DND-41 (cell line): Measurements from ENCODE around the gene ARHGAP24.
"Not testable (repeated sequence)": the region's sequence is repeated elsewhere in the genome, so short reads cannot be mapped to it uniquely, and the experiment has no call there.

Experiments used
- ATAC-seq: fragments of 200-7000 bp; cut with Tn5 transposase; 3 replicates; pipeline ENCODE4 v1.9.1; 2021; ENCODE audit warnings: low read depth; ENCODE audit not compliant: insufficient read depth
- DNase-seq: peaks from one replicate; pipeline ENCODE4 v3.0.0-alpha.2; 2020
- H2AFZ ChIP-seq: 2 replicates; pipeline ENCODE4 v1.6.0; 2012; ENCODE audit warnings: low read depth, low read length
- H3K27ac ChIP-seq: 2 replicates; pipeline ENCODE4 v1.5.1; 2012; ENCODE audit warnings: low read length, inconsistent platforms
- H3K27me3 ChIP-seq: fragments of 200-600 bp; sonication (generic); 2 replicates; pipeline ENCODE4 v1.6.0; 2012; ENCODE audit warnings: low read length, mild to moderate bottlenecking, inconsistent platforms; ENCODE audit not compliant: insufficient read depth, poor library complexity
- H3K36me3 ChIP-seq: 2 replicates; pipeline ENCODE4 v1.5.1; 2012; ENCODE audit warnings: low read length, inconsistent platforms; ENCODE audit not compliant: insufficient read depth
- H3K4me1 ChIP-seq: 2 replicates; pipeline ENCODE4 v1.5.1; 2012; ENCODE audit warnings: mild to moderate bottlenecking, low read length; ENCODE audit not compliant: insufficient read depth
- H3K4me2 ChIP-seq: 2 replicates; pipeline ENCODE4 v1.6.0; 2012; ENCODE audit warnings: mild to moderate bottlenecking, moderate library complexity, low read length, inconsistent platforms; ENCODE audit not compliant: insufficient read depth
- H3K4me3 ChIP-seq, 2 experiments: fragments of 200-600 bp in 1 of 2; shearing (Covaris generic) in 1 of 2; 2 replicates each; pipeline ENCODE4 v1.5.1; 2012 to 2016; ENCODE audit warnings: inconsistent platforms in 2 of 2, low read length in 2 of 2, mild to moderate bottlenecking in 2 of 2, low read depth in 1 of 2, moderate library complexity in 1 of 2
- H3K79me2 ChIP-seq: 2 replicates; pipeline ENCODE4 v1.6.0; 2012; ENCODE audit warnings: low read length, inconsistent platforms; ENCODE audit not compliant: insufficient read depth
- H3K9ac ChIP-seq: 2 replicates; pipeline ENCODE4 v1.6.0; 2012; ENCODE audit warnings: low read depth, mild to moderate bottlenecking, inconsistent platforms, low read length, moderate library complexity
- H3K9me3 ChIP-seq: 2 replicates; pipeline ENCODE4 v1.5.1; 2012; ENCODE audit warnings: low read length, moderate library complexity, mild to moderate bottlenecking, inconsistent platforms; ENCODE audit not compliant: insufficient read depth, severe bottlenecking
- H4K20me1 ChIP-seq: 2 replicates; pipeline ENCODE4 v1.6.0; 2012; ENCODE audit warnings: low read length; ENCODE audit not compliant: insufficient read depth
- EZH2 ChIP-seq: IDR thresholded peaks from 3 replicates; pipeline ENCODE4 v1.6.1; 2012; ENCODE audit warnings: borderline replicate concordance, low read depth, mild to moderate bottlenecking, moderate library complexity, low read length, inconsistent platforms; ENCODE audit not compliant: severe bottlenecking
- TF ChIP-seq, protein P1 (sequence below): IDR thresholded peaks from 2 replicates; pipeline ENCODE4 v1.5.1; 2012; ENCODE audit warnings: borderline replicate concordance, low read length, moderate library complexity, mild to moderate bottlenecking; ENCODE audit not compliant: poor library complexity, severe bottlenecking; ENCODE audit errors: extremely low read depth

Gene ARHGAP24

DNA sequence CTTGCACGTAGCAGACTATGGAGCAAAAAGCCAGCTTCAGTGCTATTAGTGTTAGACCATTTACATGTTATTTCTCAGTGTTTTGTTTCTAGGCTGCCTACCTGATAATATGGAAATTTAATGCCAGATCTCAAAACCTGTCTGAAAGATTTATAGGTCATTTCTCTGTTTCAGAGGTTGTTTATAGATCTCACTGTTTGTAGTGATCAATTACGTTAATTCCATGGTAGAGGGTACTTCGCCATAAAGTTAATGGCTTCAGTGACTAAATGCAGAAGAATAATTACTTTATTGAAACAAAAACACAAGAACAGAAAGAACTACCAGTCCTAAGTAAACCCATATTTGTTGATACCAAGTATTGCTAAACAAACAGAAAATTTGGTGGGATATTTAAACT, 420.8 kb downstream of the ARHGAP24 start:
- no peak overlapping the region for H2AFZ ChIP-seq
- ATAC-seq (no peak), DNase-seq (no peak)
- no peak overlapping the region for H3K27ac ChIP-seq
- no peak overlapping the region for H3K9ac ChIP-seq
- H3K4me1 ChIP-seq: no peaks in the 10 kb centered on the region
- H4K20me1 ChIP-seq: no peaks in the 10 kb centered on the region
- H3K79me2 ChIP-seq: no peaks in the 10 kb centered on the region
- no peaks in the 10 kb centered on the region for H3K9me3 ChIP-seq
- H3K36me3 ChIP-seq: no peaks in the 10 kb centered on the region
- no peaks in the 10 kb centered on the region for H3K27me3 ChIP-seq
- H3K4me2 ChIP-seq: no peak overlapping the region
- TF ChIP-seq EZH2: no peak
- TF ChIP-seq, protein P1, sequence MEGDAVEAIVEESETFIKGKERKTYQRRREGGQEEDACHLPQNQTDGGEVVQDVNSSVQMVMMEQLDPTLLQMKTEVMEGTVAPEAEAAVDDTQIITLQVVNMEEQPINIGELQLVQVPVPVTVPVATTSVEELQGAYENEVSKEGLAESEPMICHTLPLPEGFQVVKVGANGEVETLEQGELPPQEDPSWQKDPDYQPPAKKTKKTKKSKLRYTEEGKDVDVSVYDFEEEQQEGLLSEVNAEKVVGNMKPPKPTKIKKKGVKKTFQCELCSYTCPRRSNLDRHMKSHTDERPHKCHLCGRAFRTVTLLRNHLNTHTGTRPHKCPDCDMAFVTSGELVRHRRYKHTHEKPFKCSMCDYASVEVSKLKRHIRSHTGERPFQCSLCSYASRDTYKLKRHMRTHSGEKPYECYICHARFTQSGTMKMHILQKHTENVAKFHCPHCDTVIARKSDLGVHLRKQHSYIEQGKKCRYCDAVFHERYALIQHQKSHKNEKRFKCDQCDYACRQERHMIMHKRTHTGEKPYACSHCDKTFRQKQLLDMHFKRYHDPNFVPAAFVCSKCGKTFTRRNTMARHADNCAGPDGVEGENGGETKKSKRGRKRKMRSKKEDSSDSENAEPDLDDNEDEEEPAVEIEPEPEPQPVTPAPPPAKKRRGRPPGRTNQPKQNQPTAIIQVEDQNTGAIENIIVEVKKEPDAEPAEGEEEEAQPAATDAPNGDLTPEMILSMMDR: no peak
- H3K4me3 ChIP-seq: no peak overlapping the region

DNA sequence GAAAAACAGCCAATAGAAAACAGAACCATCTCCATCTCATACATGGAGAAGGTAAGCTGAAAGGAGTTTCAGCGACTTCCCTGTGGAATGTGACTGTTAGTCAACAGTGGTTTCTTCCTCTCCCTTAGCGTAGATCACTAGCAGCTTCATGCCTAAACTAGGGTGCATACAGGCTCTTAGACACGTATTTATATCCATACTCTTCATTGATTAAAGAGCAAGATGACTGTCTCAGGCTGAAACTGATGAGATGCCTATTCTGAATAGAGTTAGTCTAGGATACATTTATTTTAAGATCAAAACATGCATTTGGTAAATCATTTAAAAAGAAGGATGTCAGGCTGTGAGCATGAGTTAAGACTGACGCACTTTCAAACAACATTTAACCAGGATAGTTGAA, 423.3 kb downstream of the ARHGAP24 start:
- Histone ChIP-seq H3K9me3 (no peaks in the 10 kb centered on the region), H3K36me3 (no peaks in the 10 kb centered on the region), H3K4me2 (no peak overlapping the region), H3K4me3 (no peak overlapping the region), H3K4me1 (no peaks in the 10 kb centered on the region), H3K27ac (no peak overlapping the region), H3K79me2 (no peaks in the 10 kb centered on the region), H3K9ac (no peak overlapping the region), H3K27me3 (no peaks in the 10 kb centered on the region), H2AFZ (no peak overlapping the region), H4K20me1 (no peaks in the 10 kb centered on the region)
- TF ChIP-seq EZH2: no peak
- TF ChIP-seq, protein P1: no peak
- ATAC-seq (no peak), DNase-seq (no peak)

DNA sequence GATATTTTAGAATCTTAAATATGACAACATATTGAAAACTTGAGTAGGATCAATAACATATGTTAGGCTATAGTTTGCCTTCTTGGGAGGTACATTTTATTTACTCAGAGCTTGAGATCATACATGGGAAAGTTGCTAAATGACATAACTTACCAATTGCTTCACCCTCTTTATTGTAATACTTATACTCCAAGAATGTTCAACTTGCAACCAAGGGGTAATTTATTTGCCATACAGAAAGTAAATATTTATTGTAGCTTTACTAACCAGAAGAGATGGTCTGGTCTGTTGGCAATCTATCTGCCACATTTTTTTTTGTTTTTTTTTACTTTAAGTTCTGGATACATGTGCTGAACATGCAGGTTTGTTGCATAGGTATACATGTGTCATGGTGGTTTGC, 426.6 kb downstream of the ARHGAP24 start:
- no peaks in the 10 kb centered on the region for H4K20me1 ChIP-seq
- H3K36me3 ChIP-seq: no peaks in the 10 kb centered on the region
- DNase-seq (no peak), ATAC-seq (no peak)
- no peak overlapping the region for H2AFZ ChIP-seq
- H3K4me1 ChIP-seq: no peaks in the 10 kb centered on the region
- H3K27me3 ChIP-seq: no peaks in the 10 kb centered on the region
- TF ChIP-seq EZH2: no peak
- TF ChIP-seq, protein P1: no peak
- no peak overlapping the region for H3K27ac ChIP-seq
- no peaks in the 10 kb centered on the region for H3K79me2 ChIP-seq
- no peak overlapping the region for H3K4me3 ChIP-seq
- H3K9ac ChIP-seq: no peak overlapping the region
- no peak overlapping the region for H3K4me2 ChIP-seq
- H3K9me3 ChIP-seq: no peaks in the 10 kb centered on the region

DNA sequence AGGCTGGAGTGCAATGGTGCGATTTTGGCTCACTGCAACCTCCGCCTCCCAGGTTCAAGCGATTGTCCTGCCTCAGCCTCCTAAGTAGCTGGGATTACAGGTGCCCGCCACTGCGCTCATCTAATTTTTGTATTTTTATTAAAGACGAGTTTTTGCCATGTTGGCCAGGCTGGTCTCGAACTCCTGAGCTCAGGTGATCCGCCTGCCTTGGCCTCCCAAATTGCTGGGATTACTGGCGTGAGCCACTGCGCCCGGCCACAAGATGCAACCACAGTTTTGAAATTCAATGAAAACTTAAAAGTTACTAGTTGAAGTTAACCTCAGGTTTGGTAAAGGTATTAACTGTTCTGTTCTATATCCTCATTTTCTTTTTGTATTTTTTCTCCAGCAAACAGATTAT, 427.7 kb downstream of the ARHGAP24 start:
- not testable (repeated sequence) for H3K36me3 ChIP-seq, H4K20me1 ChIP-seq, H3K9ac ChIP-seq, DNase-seq, H3K27me3 ChIP-seq, H3K4me3 ChIP-seq, H3K4me1 ChIP-seq, H3K4me2 ChIP-seq, H3K27ac ChIP-seq, H3K79me2 ChIP-seq, H3K9me3 ChIP-seq, H2AFZ ChIP-seq, ATAC-seq
